Measurements from ENCODE around the gene KLF7.

KLF7 gene

GRCh38 chr2:207042841-207043240 is 122.9 kb downstream of the KLF7 start:
- no peak for TF ChIP-seq CTCF (IDR thresholded peaks at IDR 0.05; ENCODE audit: insufficient read depth, low read length)
- no peak for TF ChIP-seq GABPA (IDR thresholded peaks at IDR 0.05; ENCODE audit: low read depth)
- TF ChIP-seq POLR2AphosphoS5 (IDR thresholded peaks at IDR 0.05; ENCODE audit: low read depth) = no peak
- TF ChIP-seq SPI1 (IDR thresholded peaks at IDR 0.05; ENCODE audit: borderline replicate concordance, low read depth) = no peak
- no peak for TF ChIP-seq REST (IDR thresholded peaks at IDR 0.05; ENCODE audit: insufficient replicate concordance, low read depth)
- DNase-seq (ENCODE audit: low read depth in 1 of 2, low spot score in 1 of 2) = no peak
- Histone ChIP-seq H3K27me3 (ENCODE audit: insufficient read depth, poor library complexity, severe bottlenecking) (no peaks in the 10 kb centered on the region), H3K27ac (replicated peaks) (no peak overlapping the region), H3K4me3 (replicated peaks; ENCODE audit: insufficient read depth, low read length) (no peak overlapping the region)

DNA sequence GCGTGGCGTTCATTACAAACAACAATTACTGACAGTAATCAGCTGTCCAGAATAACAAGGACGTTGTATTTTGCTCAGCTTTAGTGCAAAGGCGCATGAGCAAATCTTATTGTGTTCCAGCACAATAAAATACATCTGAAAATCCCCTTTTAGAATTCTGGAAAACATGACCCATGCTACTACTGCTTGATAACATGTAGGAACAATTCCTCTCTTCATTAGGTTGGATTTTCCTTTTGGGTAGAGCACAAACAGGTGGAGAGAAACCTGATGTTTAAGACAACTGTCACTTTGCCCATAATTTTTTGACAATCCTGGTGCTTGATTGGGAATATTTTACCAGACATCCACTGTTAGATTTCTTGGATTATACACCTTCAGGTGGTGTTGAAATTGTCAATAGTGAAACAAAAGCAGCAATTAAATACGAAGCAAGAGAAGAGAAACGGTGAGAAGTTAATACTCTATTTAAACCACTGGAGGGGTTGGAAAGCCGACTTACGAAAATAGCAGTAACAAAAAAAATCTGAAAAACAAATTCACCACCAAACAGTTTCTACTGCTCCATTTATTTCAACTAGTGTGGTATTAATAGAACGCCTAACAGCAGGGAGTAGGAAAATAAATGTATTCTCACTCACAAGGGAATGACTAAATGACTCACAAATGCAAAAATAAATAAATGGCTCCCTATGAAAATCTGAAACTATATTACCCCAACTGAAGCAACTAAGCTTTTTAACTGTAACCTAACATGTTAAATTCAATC is 123.8 kb downstream of the KLF7 start:
- no peak overlapping the region for H3K27ac ChIP-seq (replicated peaks)
- no peak for DNase-seq (ENCODE audit: low read depth in 1 of 2, low spot score in 1 of 2)
- no peak overlapping the region for H3K4me3 ChIP-seq (replicated peaks; ENCODE audit: insufficient read depth, low read length)
- no peaks in the 10 kb centered on the region for H3K27me3 ChIP-seq (ENCODE audit: insufficient read depth, poor library complexity, severe bottlenecking)
- TF ChIP-seq CTCF (IDR thresholded peaks at IDR 0.05; ENCODE audit: insufficient read depth, low read length) = no peak
- no peak for TF ChIP-seq GABPA (IDR thresholded peaks at IDR 0.05; ENCODE audit: low read depth)
- no peak for TF ChIP-seq POLR2AphosphoS5 (IDR thresholded peaks at IDR 0.05; ENCODE audit: low read depth)
- TF ChIP-seq SPI1 (IDR thresholded peaks at IDR 0.05; ENCODE audit: borderline replicate concordance, low read depth) = no peak

DNA sequence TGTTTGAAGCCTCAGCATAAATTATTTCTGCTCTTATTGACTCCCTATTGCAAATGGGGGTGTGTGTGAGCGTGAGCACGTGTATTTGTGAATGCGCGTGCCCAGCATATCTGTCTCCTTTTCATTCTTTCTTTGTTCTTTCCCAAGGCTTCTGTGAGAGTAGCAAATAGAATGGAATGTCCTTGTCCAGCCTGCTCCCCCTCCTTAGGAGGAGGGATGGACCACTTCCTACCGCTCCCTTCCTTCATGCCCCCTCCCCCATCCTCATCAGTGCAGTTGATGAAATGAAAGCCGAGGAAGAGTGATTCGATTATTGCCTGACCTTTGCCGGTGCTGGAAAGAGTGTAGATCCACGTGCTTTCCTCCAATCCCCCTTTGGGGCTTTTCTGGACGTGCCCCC is 124.5 kb downstream of the KLF7 start:
- TF ChIP-seq REST (IDR thresholded peaks at IDR 0.05; ENCODE audit: insufficient replicate concordance, low read depth) (no peak), CTCF (IDR thresholded peaks at IDR 0.05; ENCODE audit: insufficient read depth, low read length) (no peak), POLR2AphosphoS5 (IDR thresholded peaks at IDR 0.05; ENCODE audit: low read depth) (no peak), SPI1 (IDR thresholded peaks at IDR 0.05; ENCODE audit: borderline replicate concordance, low read depth) (no peak)
- no peak overlapping the region for H3K4me3 ChIP-seq (replicated peaks; ENCODE audit: insufficient read depth, low read length)
- H3K27me3 ChIP-seq (ENCODE audit: insufficient read depth, poor library complexity, severe bottlenecking) = no peaks in the 10 kb centered on the region
- no peak for DNase-seq (ENCODE audit: low read depth in 1 of 2, low spot score in 1 of 2)
- no peak overlapping the region for H3K27ac ChIP-seq (replicated peaks)

DNA sequence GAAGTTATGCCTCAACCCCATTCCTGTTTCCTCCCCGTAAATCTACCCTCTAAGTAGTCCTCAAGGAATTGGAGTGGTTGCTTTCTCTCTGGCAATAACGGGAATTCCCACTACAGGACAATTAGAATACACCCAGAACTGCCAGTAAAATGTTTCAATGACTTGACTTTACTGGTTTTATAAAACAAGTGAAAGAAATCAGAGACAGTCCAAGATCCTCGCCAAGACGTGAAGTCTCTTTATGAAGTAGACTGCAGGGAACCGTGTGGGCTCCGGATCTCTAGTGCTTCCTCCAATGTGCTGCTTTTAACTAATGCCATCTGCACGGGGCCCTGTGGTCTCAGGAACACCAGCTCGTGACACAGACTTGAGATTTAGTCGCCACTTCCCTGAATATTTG is 125.1 kb downstream of the KLF7 start:
- DNase-seq (ENCODE audit: low read depth in 1 of 2, low spot score in 1 of 2) = no peak
- H3K4me3 ChIP-seq (replicated peaks; ENCODE audit: insufficient read depth, low read length) = no peak overlapping the region
- no peak overlapping the region for H3K27ac ChIP-seq (replicated peaks)
- no peak for TF ChIP-seq POLR2AphosphoS5 (IDR thresholded peaks at IDR 0.05; ENCODE audit: low read depth)
- TF ChIP-seq CTCF (IDR thresholded peaks at IDR 0.05; ENCODE audit: insufficient read depth, low read length) = no peak
- TF ChIP-seq GABPA (IDR thresholded peaks at IDR 0.05; ENCODE audit: low read depth) = no peak
- no peaks in the 10 kb centered on the region for H3K27me3 ChIP-seq (ENCODE audit: insufficient read depth, poor library complexity, severe bottlenecking)
